ENCODE data around the gene TINCR. TPM values are rescaled to one million over a fixed set of nuclear protein-coding genes. Genes with fewer than 3 reads are reported as not detected.

Gene TINCR
- total RNA-seq, 4 donors from 2014 or later, result 0.33 to 0.51 (median 0.41) TPM

GRCh38 chr19:5541456-5541855 is 26.3 kb downstream of the TINCR start:
- no peak for TF ChIP-seq CTCF (IDR thresholded peaks at IDR 0.05; ENCODE audit: low read depth)

GRCh38 chr19:5540208-5540607 is 27.5 kb downstream of the TINCR start:
- no peak for TF ChIP-seq CTCF (IDR thresholded peaks at IDR 0.05; ENCODE audit: low read depth)

GRCh38 chr19:5537870-5538269 is 29.9 kb downstream of the TINCR start:
- TF ChIP-seq CTCF (IDR thresholded peaks at IDR 0.05; ENCODE audit: low read depth), result no peak

- TF ChIP-seq CTCF (IDR thresholded peaks at IDR 0.05; ENCODE audit: low read depth), result no peak
Measured at GRCh38 chr19:5536337-5536894, 31.3 kb downstream of the TINCR start.

GRCh38 chr19:5534787-5535586 is 32.8 kb downstream of the TINCR start:
- no peak for TF ChIP-seq CTCF (IDR thresholded peaks at IDR 0.05; ENCODE audit: low read depth)

GRCh38 chr19:5533257-5533656 is 34.5 kb downstream of the TINCR start:
- TF ChIP-seq CTCF (IDR thresholded peaks at IDR 0.05; ENCODE audit: low read depth), result no peak

- no peak for TF ChIP-seq CTCF (IDR thresholded peaks at IDR 0.05; ENCODE audit: low read depth)
Measured at GRCh38 chr19:5530701-5531100, 37.1 kb downstream of the TINCR start.
